SK-N-MC (cell line): ENCODE measurements around the gene JAZF1.

Experiments
- EZH2 ChIP-seq: fragments of 200-600 bp; sonication (generic); IDR thresholded peaks from one replicate; pipeline ENCODE4 v1.6.1; 2017; ENCODE audit warnings: antibody characterized with exemption
- POLR2AphosphoS5 ChIP-seq: IDR thresholded peaks from 2 replicates; pipeline ENCODE4 v1.6.1; 2012; ENCODE audit warnings: mild to moderate bottlenecking, low read depth, low read length, borderline replicate concordance

DNA sequence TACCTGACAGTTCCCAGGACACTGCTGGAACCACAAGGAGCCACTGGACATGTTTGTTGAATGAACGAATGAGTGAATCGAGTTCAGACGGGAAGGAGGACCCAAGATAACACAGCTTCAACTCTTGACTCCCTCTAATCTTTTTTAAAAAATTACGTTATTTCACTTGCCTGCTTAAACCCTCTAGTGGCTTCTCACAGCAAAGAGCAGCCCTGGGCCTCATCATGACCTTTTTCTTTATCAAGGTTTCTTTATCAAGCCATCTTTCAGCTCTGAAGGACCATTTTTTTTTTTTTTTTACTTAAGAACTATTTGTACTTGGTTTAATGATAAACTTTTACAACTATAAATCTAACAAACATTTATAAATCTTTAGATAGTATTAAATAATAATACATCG, 330.1 kb downstream of the JAZF1 start:
- no peak for TF ChIP-seq EZH2
- TF ChIP-seq POLR2AphosphoS5, result no peak
